Adrenal gland (tissue), 5 donors: ENCODE measurements around the gene NYNRIN.

Experiments
- CTCF ChIP-seq, 6 experiments: fragments of 450-650 bp in 4 of 6; fragments of 200-600 bp in 2 of 6; sonication (generic) in 1 of 6; IDR thresholded peaks; 1 replicate in 5 of 6; 2 replicates in 1 of 6; pipeline versions ENCODE4 v1.5.1 to v1.8.0; 2016 to 2021; ENCODE audit warnings: antibody characterized with exemption in 6 of 6, mild to moderate bottlenecking in 2 of 6, moderate library complexity in 1 of 6
- POLR2A ChIP-seq, 2 donors: fragments of 450-650 bp; IDR thresholded peaks; one replicate each; pipeline ENCODE4 v1.6.1; 2017; ENCODE audit warnings: antibody characterized with exemption in 2 of 2, mild to moderate bottlenecking in 2 of 2, moderate library complexity in 1 of 2
- donor health status: DM: no; HTN: no; CAD: no.

- no peak for TF ChIP-seq POLR2A (IDR thresholded peaks at IDR 0.05)
- no peak for TF ChIP-seq CTCF (IDR thresholded peaks at IDR 0.05)
These were observed 47.3 kb upstream of the NYNRIN start for GRCh38 chr14:24351517-24351916.
